Stimulated activated CD4-positive, alpha-beta T cell treated with anti-CD3 and anti-CD28 coated beads, Interleukin-1b, Interleukin-23, amount 100 ng/mL, for 4 hours (primary cell): ENCODE measurements around the gene REXO2.

Experiments used
- DNase-seq, 2 donors: peaks; one replicate each; pipeline ENCODE4 v3.0.0-alpha.2; 2020; ENCODE audit warnings: low read depth in 2 of 2

REXO2 gene

GRCh38 chr11:114440971-114441763 lies 1.9 kb downstream of the REXO2 start:
- DNase-seq, result no peak

GRCh38 chr11:114441921-114442320 lies 2.7 kb downstream of the REXO2 start:
- no peak for DNase-seq

GRCh38 chr11:114442536-114442935 lies 3.3 kb downstream of the REXO2 start:
- no peak for DNase-seq

GRCh38 chr11:114447444-114447843 lies 8.2 kb downstream of the REXO2 start:
- DNase-seq, result no peak

GRCh38 chr11:114447892-114448291 lies 8.6 kb downstream of the REXO2 start:
- no peak for DNase-seq

- no peak for DNase-seq
These were observed 9.6 kb downstream of the REXO2 start for GRCh38 chr11:114448749-114449482.

- no peak for DNase-seq
These were observed 10.6 kb downstream of the REXO2 start for GRCh38 chr11:114449845-114450244.

GRCh38 chr11:114452399-114452798 lies 13.1 kb downstream of the REXO2 start:
- DNase-seq, result no peak

GRCh38 chr11:114463999-114464398 lies 24.7 kb downstream of the REXO2 start:
- no peak for DNase-seq

GRCh38 chr11:114466742-114467141 lies 27.5 kb downstream of the REXO2 start:
- DNase-seq, result no peak

GRCh38 chr11:114472661-114473060 lies 33.4 kb downstream of the REXO2 start:
- DNase-seq, result no peak

GRCh38 chr11:114478001-114478410 lies 38.7 kb downstream of the REXO2 start:
- no peak for DNase-seq

GRCh38 chr11:114478768-114479167 lies 39.5 kb downstream of the REXO2 start:
- DNase-seq, result no peak

- no peak for DNase-seq
These were observed 40.1 kb downstream of the REXO2 start for GRCh38 chr11:114479331-114479730.

GRCh38 chr11:114482114-114482513 lies 42.8 kb downstream of the REXO2 start:
- no peak for DNase-seq

- DNase-seq, result no peak
These were observed 44.7 kb downstream of the REXO2 start for GRCh38 chr11:114483929-114484328.

GRCh38 chr11:114496915-114497314 lies 57.6 kb downstream of the REXO2 start:
- no peak for DNase-seq

GRCh38 chr11:114499756-114500155 lies 60.5 kb downstream of the REXO2 start:
- DNase-seq, result no peak
